Measurements from ENCODE around the gene SMG1. TPM values are rescaled to one million over a fixed set of nuclear protein-coding genes. Genes with fewer than 3 reads are reported as not detected.
"Not testable (repeated sequence)": the region's sequence is repeated elsewhere in the genome, so short reads cannot be mapped to it uniquely, and the experiment has no call there.

The SMG1 gene
- total and polyA plus RNA-seq, 2 of the 13 experiments (the other 11 are each of a cell fraction or from before 2014, with no cell fraction given), result 48.7 to 53.7 TPM

DNA sequence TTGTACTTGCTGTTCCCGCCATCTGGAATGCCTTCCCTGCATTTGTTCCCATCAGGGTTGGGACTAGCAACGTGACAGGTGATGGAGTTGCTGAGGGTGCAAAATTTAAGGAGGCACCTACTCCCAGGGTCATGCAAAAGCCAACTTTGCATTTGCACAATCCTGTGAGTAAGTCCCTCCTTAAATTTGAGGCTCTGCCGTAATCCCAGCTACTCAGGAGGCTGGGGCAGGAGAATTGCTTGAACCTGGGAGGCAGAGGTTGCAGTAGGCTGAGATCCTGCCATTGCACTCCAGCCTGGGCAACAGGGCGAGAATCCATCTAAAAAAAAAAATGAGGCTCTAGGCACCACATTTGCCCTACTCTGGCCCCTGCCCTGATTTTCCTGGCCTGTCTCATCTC is 3.9 kb upstream of the SMG1 start:
- H2AFZ ChIP-seq (ENCODE audit: low read length); ATAC-seq; H3K79me2 ChIP-seq (ENCODE audit: insufficient read depth, low read length); H3K4me3 ChIP-seq (replicated peaks in 1 of 3; ENCODE audit: insufficient read depth in 1 of 3, low read depth in 2 of 3, low read length in 3 of 3); H3K4me2 ChIP-seq (ENCODE audit: low read depth, low read length); CTCF ChIA-PET (ENCODE audit: low intra/inter-chr PET ratio, low total read pairs); FAIRE-seq; H4K20me1 ChIP-seq (ENCODE audit: insufficient read depth, low read length); BruUV-seq (replicated peaks); intact Hi-C loops (cut with micrococcal nuclease; ENCODE audit: unreplicated experiment); in situ Hi-C loops (cut with HindIII; ENCODE audit: extremely low pct_ligation_motif_present, low pct_unique_long_range_greater_than_20kb); H3K36me3 ChIP-seq (replicated peaks in 1 of 2; ENCODE audit: control insufficient read depth in 1 of 2, insufficient read depth in 2 of 2, low read length in 2 of 2); H3K27me3 ChIP-seq (ENCODE audit: control insufficient read depth in 1 of 2, insufficient read depth in 2 of 2, low read length in 2 of 2); H3K9me3 ChIP-seq (ENCODE audit: low read length); H3K27ac ChIP-seq (ENCODE audit: extremely low read length, insufficient read depth, low read length); H3K9ac ChIP-seq (ENCODE audit: insufficient read depth, low read depth, low read length); DNase-seq (ENCODE audit: low spot score): not testable (repeated sequence)
- TF ChIP-seq MAFF (IDR thresholded peaks at IDR 0.05; ENCODE audit: low read depth, low read length) (0 out of 2 replicates have a peak, but pooled peaks have one; percentile 28), MAFK (conservative IDR thresholded peaks at IDR 0.05 in 1 of 2, IDR thresholded peaks at IDR 0.05 in 1 of 2; ENCODE audit: low read length in 2 of 2) (peak in 1 of 2 experiments; percentile 33; a peak in 2 of 4 replicates)
- TF ChIP-seq, protein P1, sequence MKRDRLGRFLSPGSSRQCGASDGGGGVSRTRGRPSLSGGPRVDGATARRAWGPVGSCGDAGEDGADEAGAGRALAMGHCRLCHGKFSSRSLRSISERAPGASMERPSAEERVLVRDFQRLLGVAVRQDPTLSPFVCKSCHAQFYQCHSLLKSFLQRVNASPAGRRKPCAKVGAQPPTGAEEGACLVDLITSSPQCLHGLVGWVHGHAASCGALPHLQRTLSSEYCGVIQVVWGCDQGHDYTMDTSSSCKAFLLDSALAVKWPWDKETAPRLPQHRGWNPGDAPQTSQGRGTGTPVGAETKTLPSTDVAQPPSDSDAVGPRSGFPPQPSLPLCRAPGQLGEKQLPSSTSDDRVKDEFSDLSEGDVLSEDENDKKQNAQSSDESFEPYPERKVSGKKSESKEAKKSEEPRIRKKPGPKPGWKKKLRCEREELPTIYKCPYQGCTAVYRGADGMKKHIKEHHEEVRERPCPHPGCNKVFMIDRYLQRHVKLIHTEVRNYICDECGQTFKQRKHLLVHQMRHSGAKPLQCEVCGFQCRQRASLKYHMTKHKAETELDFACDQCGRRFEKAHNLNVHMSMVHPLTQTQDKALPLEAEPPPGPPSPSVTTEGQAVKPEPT (CRISPR knock-in tag; IDR thresholded peaks at IDR 0.05; ENCODE audit: low read depth), result peak; percentile 95; the same call in 1 of the 2 replicates
- 71% methylated on average over 4 of the region's 4 CpGs for WGBS (ENCODE audit: low lambda C conversion rate)
- POLR2A ChIA-PET, result interaction anchor here (1.0 to 2.9 kb wide), 2 partner anchors 21 to 129 kb away, joined by 3 to 14 read pairs; partner anchors contain the start of gene ARL6IP1
- peaks cover 52% of the 10 kb centered on the region for H3K4me1 ChIP-seq (ENCODE audit: insufficient read depth, low read length)

DNA sequence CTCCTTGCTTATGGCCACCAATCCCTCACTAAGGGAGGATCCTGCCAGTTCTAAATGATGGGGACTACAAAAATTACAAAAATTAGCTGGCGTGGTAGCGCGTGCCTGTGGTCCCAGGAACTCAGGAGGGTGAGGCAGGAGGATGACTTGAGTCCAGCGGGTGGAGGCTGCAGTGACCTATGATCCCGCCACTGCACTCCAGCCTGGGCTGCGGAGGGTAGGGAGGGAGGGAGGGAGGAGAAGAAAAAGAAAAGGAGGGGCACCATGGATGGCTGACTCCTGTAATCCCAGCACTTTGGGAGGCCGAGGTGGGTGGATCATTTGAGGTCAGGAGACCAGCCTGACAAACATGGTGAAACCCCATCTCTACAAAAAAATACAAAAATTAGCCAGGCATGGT is 1.9 kb upstream of the SMG1 start:
- H3K27me3 ChIP-seq (ENCODE audit: control insufficient read depth in 1 of 2, insufficient read depth in 2 of 2, low read length in 2 of 2); FAIRE-seq; H3K9me3 ChIP-seq (ENCODE audit: low read length); intact Hi-C loops (cut with micrococcal nuclease; ENCODE audit: unreplicated experiment); CTCF ChIA-PET (ENCODE audit: low intra/inter-chr PET ratio, low total read pairs); H3K9ac ChIP-seq (ENCODE audit: insufficient read depth, low read depth, low read length); ATAC-seq; H3K27ac ChIP-seq (ENCODE audit: extremely low read length, insufficient read depth, low read length); H2AFZ ChIP-seq (ENCODE audit: low read length); H3K4me3 ChIP-seq (replicated peaks in 1 of 3; ENCODE audit: insufficient read depth in 1 of 3, low read depth in 2 of 3, low read length in 3 of 3); H3K36me3 ChIP-seq (replicated peaks in 1 of 2; ENCODE audit: control insufficient read depth in 1 of 2, insufficient read depth in 2 of 2, low read length in 2 of 2); DNase-seq (ENCODE audit: low spot score); in situ Hi-C loops (cut with HindIII; ENCODE audit: extremely low pct_ligation_motif_present, low pct_unique_long_range_greater_than_20kb); BruUV-seq (replicated peaks); TF ChIP-seq SOX6 (IDR thresholded peaks at IDR 0.05): not testable (repeated sequence)
- H3K4me1 ChIP-seq (ENCODE audit: insufficient read depth, low read length), result peaks cover 61% of the 10 kb centered on the region
- peaks cover 25% of the 10 kb centered on the region for H3K79me2 ChIP-seq (ENCODE audit: insufficient read depth, low read length)
- peaks cover 23% of the 10 kb centered on the region for H4K20me1 ChIP-seq (ENCODE audit: insufficient read depth, low read length)
- H3K4me2 ChIP-seq (ENCODE audit: low read depth, low read length), result peak overlapping the region; percentile 86; the same call in 1 of the 2 replicates
- 44% methylated on average over 7 of the region's 7 CpGs for WGBS (ENCODE audit: low lambda C conversion rate)
- POLR2A ChIA-PET, result interaction anchor here (3.5 kb wide), 1 partner anchor 9 kb away, joined by 20 read pairs; no protein-coding TSS in a partner anchor
- TF ChIP-seq, protein P2, sequence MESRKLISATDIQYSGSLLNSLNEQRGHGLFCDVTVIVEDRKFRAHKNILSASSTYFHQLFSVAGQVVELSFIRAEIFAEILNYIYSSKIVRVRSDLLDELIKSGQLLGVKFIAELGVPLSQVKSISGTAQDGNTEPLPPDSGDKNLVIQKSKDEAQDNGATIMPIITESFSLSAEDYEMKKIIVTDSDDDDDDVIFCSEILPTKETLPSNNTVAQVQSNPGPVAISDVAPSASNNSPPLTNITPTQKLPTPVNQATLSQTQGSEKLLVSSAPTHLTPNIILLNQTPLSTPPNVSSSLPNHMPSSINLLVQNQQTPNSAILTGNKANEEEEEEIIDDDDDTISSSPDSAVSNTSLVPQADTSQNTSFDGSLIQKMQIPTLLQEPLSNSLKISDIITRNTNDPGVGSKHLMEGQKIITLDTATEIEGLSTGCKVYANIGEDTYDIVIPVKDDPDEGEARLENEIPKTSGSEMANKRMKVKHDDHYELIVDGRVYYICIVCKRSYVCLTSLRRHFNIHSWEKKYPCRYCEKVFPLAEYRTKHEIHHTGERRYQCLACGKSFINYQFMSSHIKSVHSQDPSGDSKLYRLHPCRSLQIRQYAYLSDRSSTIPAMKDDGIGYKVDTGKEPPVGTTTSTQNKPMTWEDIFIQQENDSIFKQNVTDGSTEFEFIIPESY (CRISPR knock-in tag; IDR thresholded peaks at IDR 0.05), result peak; percentile 73
- 0 out of 2 replicates have a peak, but pooled peaks have one; percentile 28 for TF ChIP-seq ZNF772 (CRISPR knock-in tag; IDR thresholded peaks at IDR 0.05)
- 0 out of 2 replicates have a peak, but pooled peaks have one; percentile 17 for TF ChIP-seq SOX6 (CRISPR knock-in tag; IDR thresholded peaks at IDR 0.05)
- TF ChIP-seq ZNF770 (CRISPR knock-in tag; IDR thresholded peaks at IDR 0.05), result peak; percentile 95
- peak; percentile 45 for TF ChIP-seq NR2F6 (IDR thresholded peaks at IDR 0.05)
- TF ChIP-seq NR2F6 (CRISPR knock-in tag; IDR thresholded peaks at IDR 0.05), result peak; percentile 54; the same call in 1 of the 2 replicates
- peak; percentile 36 to 50; a peak in 2 of 4 replicates for TF ChIP-seq NR2F1 (CRISPR knock-in tag; IDR thresholded peaks at IDR 0.05)
